H1 (cell line): ENCODE data around the gene PCDHGA1. TPM values are rescaled to one million over a fixed set of nuclear protein-coding genes. Genes with fewer than 3 reads are reported as not detected.

Experiments used
- CTCF ChIA-PET: fragments of 300-600 bp; sonication (Branson Sonifier 250); formaldehyde crosslinking; loops from one replicate; lab custom pipeline; 2021; ENCODE audit not compliant: partially characterized antibody; lab: Charles Lee
- POLR2A ChIA-PET: fragments of 300-600 bp; sonication (Branson Sonifier 250); formaldehyde crosslinking; loops from one replicate; lab custom pipeline; 2021; ENCODE audit warnings: inconsistent platforms; ENCODE audit not compliant: partially characterized antibody; lab: Charles Lee
- DNase-seq, 2 experiments: peaks; one replicate each; pipeline versions ENCODE4 v3.0.0 to v3.0.0-alpha.2; 2010 to 2022; ENCODE audit warnings: low spot score in 2 of 2, low read depth in 1 of 2, mixed read lengths in 1 of 2
- FAIRE-seq: peaks from 2 replicates; lab custom pipeline; 2011; peaks lifted over from hg19 to GRCh38; lab: Jason Lieb, UNC
- H2AFZ ChIP-seq: 2 replicates; pipeline ENCODE4 v1.8.1; 2012; ENCODE audit warnings: low read length, inconsistent platforms
- H2AK5ac ChIP-seq: 2 replicates; pipeline ENCODE4 v1.6.1; 2013; ENCODE audit warnings: low read depth, low read length
- H2BK120ac ChIP-seq: replicated peaks from 2 replicates; pipeline ENCODE3; 2013; ENCODE audit warnings: low read depth, low read length, inconsistent platforms
- H2BK12ac ChIP-seq: 2 replicates; pipeline ENCODE4 v1.6.1; 2013; ENCODE audit warnings: low read depth, low read length
- H2BK15ac ChIP-seq: 2 replicates; pipeline ENCODE4 v1.6.1; 2013; ENCODE audit warnings: low read length
- H2BK20ac ChIP-seq: 2 replicates; pipeline ENCODE4 v1.6.1; 2013; ENCODE audit warnings: low read length
- H2BK5ac ChIP-seq: 2 replicates; pipeline ENCODE4 v1.6.1; 2013; ENCODE audit warnings: low read depth, low read length
- H3K14ac ChIP-seq: 2 replicates; pipeline ENCODE4 v1.6.1; 2013; ENCODE audit warnings: inconsistent platforms; ENCODE audit not compliant: insufficient read length
- H3K18ac ChIP-seq: 2 replicates; pipeline ENCODE4 v1.6.1; 2013; ENCODE audit warnings: low read length; ENCODE audit errors: extremely low read depth
- H3K23ac ChIP-seq: 2 replicates; pipeline ENCODE4 v1.6.1; 2013; ENCODE audit warnings: inconsistent platforms; ENCODE audit not compliant: insufficient read length
- H3K23me2 ChIP-seq: 2 replicates; pipeline ENCODE4 v1.6.1; 2013; ENCODE audit warnings: low read depth, low read length
- H3K27ac ChIP-seq: 2 replicates; pipeline ENCODE4 v1.6.1; 2011; ENCODE audit warnings: low read depth, low read length, inconsistent platforms
- H3K27me3 ChIP-seq, 4 experiments: replicated peaks in 1 of 4; 1 replicate in 1 of 4; 2 replicates in 3 of 4; pipeline versions ENCODE4 v1.6.1 to v1.8.1; 2011 to 2013; ENCODE audit warnings: low read length in 3 of 4, mild to moderate bottlenecking in 3 of 4, inconsistent platforms in 2 of 4, mixed read lengths in 2 of 4, moderate library complexity in 1 of 4; ENCODE audit not compliant: control insufficient read depth in 3 of 4, insufficient read depth in 3 of 4; ENCODE audit errors: extremely low read depth in 1 of 4
- H3K36me3 ChIP-seq, 4 experiments: 2 replicates each; pipeline versions ENCODE4 v1.6.1 to v1.8.1; 2011 to 2013; ENCODE audit warnings: mild to moderate bottlenecking in 4 of 4, low read length in 3 of 4, moderate library complexity in 2 of 4, control low read depth in 1 of 4, inconsistent platforms in 1 of 4; ENCODE audit not compliant: insufficient read depth in 4 of 4, control insufficient read depth in 2 of 4
- H3K4ac ChIP-seq: replicated peaks from 2 replicates; pipeline ENCODE3; 2013; ENCODE audit warnings: low read length, low read depth, mixed read lengths, inconsistent platforms; ENCODE audit not compliant: insufficient read length
- H3K4me1 ChIP-seq, 4 experiments: replicated peaks in 1 of 4; 1 replicate in 1 of 4; 2 replicates in 3 of 4; pipeline versions ENCODE4 v1.6.1 to v1.8.1; 2011 to 2013; ENCODE audit warnings: low read length in 3 of 4, inconsistent platforms in 2 of 4, mixed read lengths in 1 of 4; ENCODE audit not compliant: insufficient read depth in 4 of 4, control insufficient read depth in 3 of 4
- H3K4me2 ChIP-seq, 2 experiments: 2 replicates each; pipeline versions ENCODE4 v1.6.1 to v1.8.1; 2011 to 2013; ENCODE audit warnings: low read depth in 2 of 2, low read length in 2 of 2, control low read depth in 1 of 2, inconsistent platforms in 1 of 2, mild to moderate bottlenecking in 1 of 2; ENCODE audit not compliant: insufficient read depth in 1 of 2
- H3K4me3 ChIP-seq, 4 experiments: fragments of 200-600, 300-600 bp in 1 of 4; sonication (generic), shearing (Covaris generic), sonication (Bioruptor Twin) in 1 of 4; 2 replicates each; pipeline versions ENCODE4 v1.5.1 to v1.8.1; 2011 to 2016; ENCODE audit warnings: low read length in 4 of 4, low read depth in 3 of 4, control low read depth in 2 of 4, inconsistent platforms in 2 of 4, mild to moderate bottlenecking in 2 of 4, mixed read lengths in 1 of 4, moderate library complexity in 1 of 4; ENCODE audit not compliant: insufficient read depth in 2 of 4; ENCODE audit errors: extremely low read depth in 1 of 4
- H3K56ac ChIP-seq: replicated peaks from 2 replicates; pipeline ENCODE3; 2013; ENCODE audit warnings: low read depth, mild to moderate bottlenecking, mixed read lengths, low read length, inconsistent platforms; ENCODE audit not compliant: insufficient read length
- H3K79me1 ChIP-seq: 2 replicates; pipeline ENCODE4 v1.6.1; 2013; ENCODE audit warnings: low read depth, low read length, control low read depth
- H3K79me2 ChIP-seq, 2 experiments: 2 replicates each; pipeline versions ENCODE4 v1.6.1 to v1.8.1; 2012 to 2013; ENCODE audit warnings: low read length in 2 of 2, mild to moderate bottlenecking in 2 of 2, inconsistent platforms in 1 of 2; ENCODE audit not compliant: insufficient read depth in 2 of 2, control insufficient read depth in 1 of 2
- H3K9ac ChIP-seq, 4 experiments: replicated peaks in 1 of 4; 1 replicate in 1 of 4; 2 replicates in 3 of 4; pipeline versions ENCODE4 v1.6.1 to v1.8.1; 2011 to 2013; ENCODE audit warnings: low read depth in 3 of 4, low read length in 3 of 4, control low read depth in 2 of 4, mild to moderate bottlenecking in 2 of 4, moderate library complexity in 2 of 4, inconsistent platforms in 1 of 4; ENCODE audit errors: extremely low read depth in 1 of 4
- H3K9me3 ChIP-seq, 2 experiments: 2 replicates each; pipeline versions ENCODE4 v1.6.1 to v1.8.1; 2012 to 2013; ENCODE audit warnings: mild to moderate bottlenecking in 2 of 2, moderate library complexity in 2 of 2, control low read depth in 1 of 2, inconsistent platforms in 1 of 2, low read depth in 1 of 2, low read length in 1 of 2, mixed read lengths in 1 of 2; ENCODE audit not compliant: insufficient read depth in 2 of 2
- H4K20me1 ChIP-seq, 2 experiments: replicated peaks in 1 of 2; 2 replicates each; pipeline versions ENCODE3 to v1.8.1; 2011 to 2013; ENCODE audit warnings: inconsistent platforms in 2 of 2, low read length in 2 of 2, mild to moderate bottlenecking in 1 of 2; ENCODE audit not compliant: insufficient read depth in 2 of 2, control insufficient read depth in 1 of 2
- H4K5ac ChIP-seq: 2 replicates; pipeline ENCODE4 v1.6.1; 2013; ENCODE audit warnings: low read length, low read depth, mixed read lengths, inconsistent platforms; ENCODE audit not compliant: insufficient read length
- H4K8ac ChIP-seq: 2 replicates; pipeline ENCODE4 v1.8.0; 2013; ENCODE audit warnings: mild to moderate bottlenecking, moderate library complexity, low read length, inconsistent platforms; ENCODE audit not compliant: insufficient read depth; ENCODE audit errors: extremely low read depth
- H4K91ac ChIP-seq: replicated peaks from 2 replicates; pipeline ENCODE3; 2013; ENCODE audit warnings: low read length, mixed read lengths, inconsistent platforms; ENCODE audit not compliant: insufficient read length
- ATF3 ChIP-seq: IDR thresholded peaks from 2 replicates; pipeline ENCODE4 v1.6.1; 2011; ENCODE audit warnings: low read depth, mild to moderate bottlenecking, low read length; ENCODE audit not compliant: insufficient read depth
- BCL11A ChIP-seq, 2 experiments: IDR thresholded peaks; one replicate each; pipeline ENCODE4 v1.6.1; 2011; ENCODE audit warnings: low read depth in 2 of 2, low read length in 2 of 2, mild to moderate bottlenecking in 2 of 2
- CBX8 ChIP-seq: fragments of 300-800, 300-1000 bp; sonication (generic); IDR thresholded peaks from 2 replicates; pipeline ENCODE4 v1.7.1; 2016; ENCODE audit warnings: low read depth, low read length, borderline replicate concordance
- CEBPB ChIP-seq: IDR thresholded peaks from 2 replicates; pipeline ENCODE4 v1.6.1; 2012; ENCODE audit warnings: low read depth, low read length
- EGR1 ChIP-seq: IDR thresholded peaks from 2 replicates; pipeline ENCODE4 v1.6.1; 2011; ENCODE audit warnings: low read depth, low read length, borderline replicate concordance
- FOSL1 ChIP-seq: IDR thresholded peaks from 2 replicates; pipeline ENCODE4 v1.6.1; 2011; ENCODE audit warnings: mild to moderate bottlenecking, low read depth, low read length, moderate library complexity; ENCODE audit not compliant: insufficient read depth
- HDAC2 ChIP-seq, 2 experiments: fragments of 300-600 bp in 1 of 2; sonication (generic) in 1 of 2; IDR thresholded peaks; 2 replicates each; pipeline ENCODE4 v1.6.1; 2011 to 2012; ENCODE audit warnings: low read depth in 2 of 2, low read length in 2 of 2, mild to moderate bottlenecking in 2 of 2, moderate library complexity in 2 of 2, borderline replicate concordance in 1 of 2, inconsistent platforms in 1 of 2
- JUND ChIP-seq: IDR thresholded peaks from 2 replicates; pipeline ENCODE4 v1.6.1; 2011; ENCODE audit warnings: mild to moderate bottlenecking, improper control_type of control experiment, low read length
- POLR2AphosphoS5 ChIP-seq: IDR thresholded peaks from 2 replicates; pipeline ENCODE4 v1.6.1; 2011; ENCODE audit warnings: low read depth, low read length
- RFX5 ChIP-seq: IDR thresholded peaks from 2 replicates; pipeline ENCODE4 v1.6.1; 2011; ENCODE audit warnings: low read depth, low read length, improper control_type of control experiment, borderline replicate concordance
- YY1 ChIP-seq: IDR thresholded peaks from 2 replicates; pipeline ENCODE4 v1.6.1; 2011; ENCODE audit warnings: low read depth, mild to moderate bottlenecking, low read length
- ZNF274 ChIP-seq: IDR thresholded peaks from 2 replicates; pipeline ENCODE4 v1.7.0; 2012; ENCODE audit warnings: low read length, borderline replicate concordance; ENCODE audit errors: extremely low read depth
- WGBS, 2 experiments: shearing (Covaris generic) in 1 of 2; methylation state at CpG; one replicate each; pipeline versions ENCODE4 v1.1.6 to v1.1.7; 2013 to 2015; ENCODE audit warnings: low lambda C conversion rate in 2 of 2, mixed read lengths in 2 of 2, inconsistent platforms in 1 of 2, low coverage in 1 of 2, missing lambda C conversion rate in 1 of 2; ENCODE audit not compliant: insufficient replicate concordance in 2 of 2, insufficient coverage in 1 of 2, insufficient read length in 1 of 2; ENCODE audit errors: extremely low coverage in 1 of 2, missing lambda C conversion rate in 1 of 2; 5-methylcytosine and 5-hydroxymethylcytosine counted together
- polyA plus RNA-seq, 7 experiments: library from polyadenylated mRNA; depleted of rRNA in 3 of 7; stranded (reverse) in 5 of 7; unstranded in 2 of 7; fragments of >200 nt in 5 of 7; fragments of 200-250 nt in 2 of 7; gene quantifications; 1 replicate in 5 of 7; 2 replicates in 1 of 7; 4 replicates in 1 of 7; pipeline versions ENCODE4 v1.2.1 to v1.2.3, GENCODE V29; 2011 to 2013; ENCODE audit warnings: missing spikeins in 2 of 7, mixed read lengths in 2 of 7
- total RNA-seq: library from RNA; stranded (reverse); fragmentation: NEBNext Ultra II Directional; extraction: Animal tissue kit (Norgen Biotek cat#: 25700); gene quantifications from 2 replicates; pipeline ENCODE4 v1.2.1, GENCODE V29; 2021

PCDHGA1 gene
- total and polyA plus RNA-seq, 2 of the 8 experiments (the other 6 are each of a cell fraction or from before 2014, with no cell fraction given) = 0.57 to 0.89 TPM

- H3K9me3 ChIP-seq = peaks cover 17 to 37% of the 10 kb centered on the region in 2 experiments; a peak in 3 of 4 replicates
- H3K23me2 ChIP-seq = no peaks in the 10 kb centered on the region
- H3K79me2 ChIP-seq = no peaks in the 10 kb centered on the region
- H3K23ac ChIP-seq = no peak within 1 kb of the TSS
- H3K14ac ChIP-seq = no peak within 1 kb of the TSS
- no peaks in the 10 kb centered on the region for H3K4me1 ChIP-seq
- no peak within 1 kb of the TSS for H3K4me3 ChIP-seq
- POLR2A ChIA-PET = interaction anchor here (0.8 to 2.8 kb wide), 4 partner anchors 8 to 75 kb away, joined by 3 to 15 read pairs (median 4); partner anchors contain the start of genes PCDHGA1, PCDHGB1 and TAF7
- no peak within 1 kb of the TSS for H3K56ac ChIP-seq
- no peak within 1 kb of the TSS for H4K5ac ChIP-seq
- H2BK120ac ChIP-seq = no peak within 1 kb of the TSS
- no peak within 1 kb of the TSS for H3K27ac ChIP-seq
- WGBS, 2 experiments = 81% methylated on average over 27 of the region's 27 CpGs; no CpG with 5 or more reads in 1 of the 2 experiments
- H2BK15ac ChIP-seq = no peak within 1 kb of the TSS
- H3K4me2 ChIP-seq = no peak within 1 kb of the TSS
- H4K20me1 ChIP-seq = no peaks in the 10 kb centered on the region
- H2BK5ac ChIP-seq = no peak within 1 kb of the TSS
- peak within 1 kb of the TSS; percentile 57; the same call in 1 of the 2 replicates for H4K8ac ChIP-seq
- H2BK12ac ChIP-seq = no peak within 1 kb of the TSS
- DNase-seq (no peak), FAIRE-seq (peak; percentile 24)
- H2AK5ac ChIP-seq = no peak within 1 kb of the TSS
- no peak within 1 kb of the TSS for H3K18ac ChIP-seq
- H3K9ac ChIP-seq = no peak within 1 kb of the TSS
- no peak within 1 kb of the TSS for H4K91ac ChIP-seq
- no peaks in the 10 kb centered on the region for H3K79me1 ChIP-seq
- H3K36me3 ChIP-seq = no peaks in the 10 kb centered on the region
- no peak within 1 kb of the TSS for H3K4ac ChIP-seq
- CTCF ChIA-PET = interaction anchor here (0.6 to 3.8 kb wide), 48 partner anchors 8 to 442 kb away, joined by 3 to 40 read pairs (median 4); partner anchors contain the start of genes PCDHB10, PCDHB11, PCDHB12 and PCDHB14
- no peak within 1 kb of the TSS for H2BK20ac ChIP-seq
- H3K27me3 ChIP-seq = no peaks in the 10 kb centered on the region
- no peak within 1 kb of the TSS for H2AFZ ChIP-seq
- TF ChIP-seq EGR1 (no peak), CBX8 (no peak), RFX5 (no peak), FOSL1 (no peak), HDAC2 (IDR thresholded peaks at IDR 0.05; ENCODE audit: borderline replicate concordance in 1 of 2, low read depth in 2 of 2, low read length in 2 of 2) (no peak), YY1 (0 out of 2 replicates have a peak, but pooled peaks have one; percentile 36), CEBPB (peak; percentile 32; the same call in 1 of the 2 replicates), JUND (no peak), BCL11A (IDR thresholded peaks at IDR 0.05; ENCODE audit: low read depth in 2 of 2, low read length in 2 of 2) (no peak), ZNF274 (no peak), POLR2AphosphoS5 (no peak), ATF3 (no peak)
These were observed 8.4 kb downstream of the PCDHGA1 start, which contains the start of gene PCDHGA2 for GRCh38 chr5:141338538-141339306. PCDHGA2 (plus strand) TSS chr5:141338760.
